IMR-90 (cell line): Measurements from ENCODE around the gene CCDC7. TPM values are rescaled to one million over a fixed set of nuclear protein-coding genes. Genes with fewer than 3 reads are reported as not detected.

Source experiments
- ATAC-seq: fragments of 200-7000 bp; cut with Tn5 transposase; 2 replicates; pipeline ENCODE4 v1.9.1; 2020; ENCODE audit warnings: low read depth, mild to moderate bottlenecking, moderate library complexity
- BruUV-seq: library from RNA; stranded (reverse); fragments of 400-500 nt; replicated peaks from 2 replicates; lab custom pipeline; 2021; lab: Mats Ljungman, UMichigan
- CTCF ChIA-PET: fragments of 300-600 bp; formaldehyde crosslinking; extraction: SDS; loops from one replicate; lab custom pipeline; 2021; ENCODE audit warnings: antibody characterized with exemption; lab: Yijun Ruan, JAX
- POLR2A ChIA-PET: fragments of 300-600 bp; sonication (Branson Sonifier 250); formaldehyde crosslinking; loops from one replicate; lab custom pipeline; 2022; ENCODE audit warnings: antibody characterized with exemption; ENCODE audit not compliant: unreplicated experiment; lab: Charles Lee
- DNase-seq: peaks from one replicate; pipeline ENCODE4 v3.0.0; 2013
- H2AFZ ChIP-seq: replicated peaks from 2 replicates; pipeline ENCODE3; 2013; ENCODE audit warnings: low read length, mild to moderate bottlenecking; ENCODE audit not compliant: poor library complexity
- H2AK5ac ChIP-seq: 2 replicates; pipeline ENCODE4 v1.6.1; 2013; ENCODE audit warnings: low read depth, low read length, inconsistent platforms
- H2AK9ac ChIP-seq: replicated peaks from 2 replicates; pipeline ENCODE3; 2013; ENCODE audit warnings: mild to moderate bottlenecking, low read depth, low read length, moderate library complexity; ENCODE audit not compliant: poor library complexity
- H2BK120ac ChIP-seq: 2 replicates; pipeline ENCODE4 v1.6.1; 2013; ENCODE audit warnings: low read depth, low read length, inconsistent platforms
- H2BK15ac ChIP-seq: 3 replicates; pipeline ENCODE4 v1.6.1; 2013; ENCODE audit warnings: low read depth, low read length, inconsistent platforms
- H2BK20ac ChIP-seq: 2 replicates; pipeline ENCODE4 v1.6.1; 2013; ENCODE audit warnings: low read depth, mild to moderate bottlenecking, inconsistent platforms, low read length, moderate library complexity
- H2BK5ac ChIP-seq: 2 replicates; pipeline ENCODE4 v1.6.1; 2013; ENCODE audit warnings: mild to moderate bottlenecking, low read depth, low read length, inconsistent platforms; ENCODE audit not compliant: poor library complexity, severe bottlenecking
- H3K14ac ChIP-seq: replicated peaks from 2 replicates; pipeline ENCODE4 v1.6.1; 2013; ENCODE audit warnings: low read depth, low read length, inconsistent platforms
- H3K18ac ChIP-seq: 2 replicates; pipeline ENCODE4 v1.6.1; 2013; ENCODE audit warnings: low read depth, low read length, control low read depth
- H3K23ac ChIP-seq: 2 replicates; pipeline ENCODE4 v1.6.1; 2013; ENCODE audit warnings: low read depth, low read length, inconsistent platforms
- H3K27ac ChIP-seq: 2 replicates; pipeline ENCODE4 v1.5.1; 2013; ENCODE audit warnings: mild to moderate bottlenecking, control low read depth, low read length; ENCODE audit not compliant: insufficient read depth
- H3K27me3 ChIP-seq: 2 replicates; pipeline ENCODE4 v1.6.1; 2013; ENCODE audit warnings: low read length; ENCODE audit not compliant: control insufficient read depth, insufficient read depth
- H3K36me3 ChIP-seq: 2 replicates; pipeline ENCODE4 v1.6.1; 2013; ENCODE audit warnings: low read length, mixed read lengths; ENCODE audit not compliant: control insufficient read depth, insufficient read depth
- H3K4ac ChIP-seq: 2 replicates; pipeline ENCODE4 v1.6.1; 2013; ENCODE audit warnings: low read depth, low read length, inconsistent platforms
- H3K4me1 ChIP-seq: 2 replicates; pipeline ENCODE4 v1.6.1; 2013; ENCODE audit warnings: low read length, mixed read lengths; ENCODE audit not compliant: control insufficient read depth, insufficient read depth
- H3K4me2 ChIP-seq: 2 replicates; pipeline ENCODE4 v1.6.1; 2013; ENCODE audit warnings: low read depth, mild to moderate bottlenecking, control low read depth, low read length, moderate library complexity
- H3K4me3 ChIP-seq: 2 replicates; pipeline ENCODE4 v1.5.1; 2013; ENCODE audit warnings: low read depth, mild to moderate bottlenecking, control low read depth, low read length, moderate library complexity; ENCODE audit not compliant: insufficient read depth
- H3K56ac ChIP-seq: 2 replicates; pipeline ENCODE4 v1.6.1; 2013; ENCODE audit warnings: low read length, inconsistent platforms; ENCODE audit not compliant: insufficient read depth; ENCODE audit errors: extremely low read depth
- H3K79me1 ChIP-seq, 2 experiments: 2 replicates each; pipeline ENCODE4 v1.6.1; 2013; ENCODE audit warnings: low read length in 2 of 2, inconsistent platforms in 1 of 2, low read depth in 1 of 2
- H3K9ac ChIP-seq: 2 replicates; pipeline ENCODE4 v1.6.1; 2013; ENCODE audit warnings: low read depth, low read length, control low read depth
- H3K9me1 ChIP-seq: 2 replicates; pipeline ENCODE4 v1.6.1; 2013; ENCODE audit warnings: low read length, inconsistent platforms; ENCODE audit not compliant: insufficient read depth
- H3K9me3 ChIP-seq: 2 replicates; pipeline ENCODE4 v1.6.1; 2013; ENCODE audit warnings: low read length; ENCODE audit not compliant: control insufficient read depth, insufficient read depth
- H4K20me1 ChIP-seq: 2 replicates; pipeline ENCODE4 v1.6.1; 2013; ENCODE audit warnings: low read length, inconsistent platforms; ENCODE audit not compliant: insufficient read depth
- H4K5ac ChIP-seq: 2 replicates; pipeline ENCODE4 v1.6.1; 2013; ENCODE audit warnings: mild to moderate bottlenecking, low read depth, low read length, control low read depth
- H4K8ac ChIP-seq, 2 experiments: 2 replicates each; pipeline ENCODE4 v1.6.1; 2013; ENCODE audit warnings: low read depth in 2 of 2, low read length in 2 of 2, control low read depth in 1 of 2, inconsistent platforms in 1 of 2
- H4K91ac ChIP-seq: 2 replicates; pipeline ENCODE4 v1.6.1; 2013; ENCODE audit warnings: low read depth, low read length, inconsistent platforms; ENCODE audit not compliant: insufficient read depth
- BHLHE40 ChIP-seq: fragments of 150-350 bp; IDR thresholded peaks from 2 replicates; pipeline ENCODE4 v1.6.1; 2016; ENCODE audit warnings: mild to moderate bottlenecking, low read depth, low read length
- CEBPB ChIP-seq: IDR thresholded peaks from 2 replicates; pipeline ENCODE4 v1.6.1; 2012; ENCODE audit warnings: low read depth, low read length, improper control_type of control experiment
- CHD1 ChIP-seq: IDR thresholded peaks from 2 replicates; pipeline ENCODE4 v1.6.1; 2012; ENCODE audit warnings: low read depth, low read length, improper control_type of control experiment
- CTCF ChIP-seq: conservative IDR thresholded peaks from 2 replicates; pipeline ENCODE4 v1.5.1; 2012; ENCODE audit warnings: mild to moderate bottlenecking, low read depth, low read length, improper control_type of control experiment
- ELK1 ChIP-seq: fragments of 150-350 bp; IDR thresholded peaks from 2 replicates; pipeline ENCODE4 v1.6.1; 2016; ENCODE audit warnings: low read depth, mild to moderate bottlenecking, low read length, moderate library complexity, borderline replicate concordance
- FOS ChIP-seq: fragments of 150-350 bp; IDR thresholded peaks from 2 replicates; pipeline ENCODE4 v1.6.1; 2016; ENCODE audit warnings: low read depth, low read length
- MAFK ChIP-seq: IDR thresholded peaks from 2 replicates; pipeline ENCODE4 v1.6.1; 2012; ENCODE audit warnings: low read depth, low read length, improper control_type of control experiment
- MAZ ChIP-seq: IDR thresholded peaks from 2 replicates; pipeline ENCODE4 v1.6.1; 2012; ENCODE audit warnings: low read depth, mild to moderate bottlenecking, low read length, improper control_type of control experiment, moderate library complexity, borderline replicate concordance
- SMC3 ChIP-seq: fragments of 150-350 bp; IDR thresholded peaks from 2 replicates; pipeline ENCODE4 v1.6.1; 2016; ENCODE audit warnings: low read depth, mild to moderate bottlenecking, antibody characterized with exemption, low read length, moderate library complexity
- USF2 ChIP-seq: fragments of 150-350 bp; IDR thresholded peaks from 2 replicates; pipeline ENCODE4 v1.6.1; 2017; ENCODE audit warnings: mild to moderate bottlenecking, antibody characterized with exemption, low read length, low read depth
- WGBS, 2 experiments: methylation state at CpG; one replicate each; pipeline versions ENCODE4 v1.1.5 to v1.1.7; 2013; ENCODE audit warnings: missing lambda C conversion rate in 2 of 2; ENCODE audit not compliant: insufficient read length in 1 of 2; ENCODE audit errors: extremely low coverage in 2 of 2; 5-methylcytosine and 5-hydroxymethylcytosine counted together
- dilution Hi-C: fragments of 300-500 bp; cut with HindIII; formaldehyde crosslinking; loops from one replicate; pipeline ENCODE4 v1.14.3; 2018; ENCODE audit warnings: low sequenced_read_pairs; ENCODE audit not compliant: unreplicated experiment
- in situ Hi-C: fragments of 300-500 bp; cut with MboI; formaldehyde crosslinking; loops from 3 replicates; pipeline ENCODE4 v1.14.3; 2019; ENCODE audit warnings: low sequenced_read_pairs, inconsistent platforms, mixed read lengths
- intact Hi-C: fragments of 100-400 bp; cut with micrococcal nuclease; formaldehyde crosslinking; loops from 2 replicates; pipeline ENCODE4 v1.10.0; 2022
- polyA plus RNA-seq, 3 experiments: library from polyadenylated mRNA; depleted of rRNA; stranded (reverse); fragments of >200 nt; gene quantifications; 2 replicates each; pipeline ENCODE4 v1.2.3, GENCODE V29; 2012; ENCODE audit warnings: low replicate concordance in 1 of 3
- total RNA-seq: library from RNA; depleted of rRNA; stranded (reverse); fragments of >200 nt; gene quantifications from 2 replicates; pipeline ENCODE4 v1.2.3, GENCODE V29; 2012

The CCDC7 gene
- total and polyA plus RNA-seq, 2 of the 4 experiments (the other 2 are of a cell fraction): 0.74 to 4.3 TPM

- dilution Hi-C loops (no loop called here), intact Hi-C loops (no loop called here), in situ Hi-C loops (no loop called here)
- no peak overlapping the region for H2AFZ ChIP-seq
- H3K36me3 ChIP-seq: no peaks in the 10 kb centered on the region
- H3K9ac ChIP-seq: no peak overlapping the region
- TF ChIP-seq MAZ (no peak), CHD1 (no peak), CTCF (no peak), CEBPB (no peak), SMC3 (no peak), BHLHE40 (no peak), FOS (no peak), USF2 (no peak), ELK1 (no peak), MAFK (no peak)
- H3K27me3 ChIP-seq: no peaks in the 10 kb centered on the region
- H3K9me3 ChIP-seq: peaks cover 2% of the 10 kb centered on the region; the same call in 1 of the 2 replicates
- no peak overlapping the region for H2BK20ac ChIP-seq
- ChIA-PET POLR2A (no interaction called here), CTCF (no interaction called here)
- no TSS peak for BruUV-seq
- no peaks in the 10 kb centered on the region for H4K20me1 ChIP-seq
- no peak overlapping the region for H2BK5ac ChIP-seq
- no peak overlapping the region for H2AK5ac ChIP-seq
- no peak overlapping the region for H3K27ac ChIP-seq
- no peaks in the 10 kb centered on the region for H3K79me1 ChIP-seq
- no peak overlapping the region for H3K56ac ChIP-seq
- H4K8ac ChIP-seq: no peak overlapping the region
- H2AK9ac ChIP-seq: no peak overlapping the region
- no peak overlapping the region for H3K14ac ChIP-seq
- no peak overlapping the region for H2BK120ac ChIP-seq
- H2BK15ac ChIP-seq: no peak overlapping the region
- no peak overlapping the region for H3K18ac ChIP-seq
- DNase-seq (no peak), ATAC-seq (no peak)
- no peak overlapping the region for H3K23ac ChIP-seq
- H3K9me1 ChIP-seq: no peaks in the 10 kb centered on the region
- H3K4me2 ChIP-seq: no peak overlapping the region
- no peak overlapping the region for H4K5ac ChIP-seq
- no CpG with 5 or more reads among the region's 1 CpG for WGBS, 2 experiments
- no peaks in the 10 kb centered on the region for H3K4me1 ChIP-seq
- H3K4ac ChIP-seq: no peak overlapping the region
- no peak overlapping the region for H3K4me3 ChIP-seq
- no peak overlapping the region for H4K91ac ChIP-seq
Measured at GRCh38 chr10:32621969-32622368, 176.0 kb downstream of the CCDC7 start.
